K562 (cell line): Measurements from ENCODE around the gene FXYD4. TPM values are rescaled to one million over a fixed set of nuclear protein-coding genes. Genes with fewer than 3 reads are reported as not detected.
A peak's percentile ranks its signal among the peaks of the same experiment; 100 is the strongest.

Experiments
- BCL6 ChIP-seq: fragments of 250-450 bp; sonication (Bioruptor Pico); IDR thresholded peaks from 2 replicates; pipeline ENCODE4 v1.4.0; 2020
- CEBPZ ChIP-seq: fragments of 150-350 bp; IDR thresholded peaks from 2 replicates; pipeline ENCODE4 v1.6.1; 2014; ENCODE audit warnings: low read depth, mild to moderate bottlenecking, low read length, borderline replicate concordance
- DPF2 ChIP-seq: fragments of 450-650 bp; IDR thresholded peaks from 2 replicates; pipeline ENCODE4 v1.6.1; 2016
- HSF4 ChIP-seq: fragments of 250-450 bp; sonication (Bioruptor Pico); IDR thresholded peaks from 2 replicates; pipeline ENCODE4 v2.1.2; 2022; ENCODE audit warnings: mild to moderate bottlenecking, moderate library complexity, borderline replicate concordance
- MYC ChIP-seq, 2 experiments: fragments of 250-450 bp in 1 of 2; sonication (Bioruptor Pico) in 1 of 2; IDR thresholded peaks; 2 replicates each; pipeline versions ENCODE4 v1.5.1 to v1.6.1; 2012 to 2021; ENCODE audit warnings: low read depth in 2 of 2, borderline replicate concordance in 1 of 2, improper control_type of control experiment in 1 of 2, low read length in 1 of 2, mild to moderate bottlenecking in 1 of 2, moderate library complexity in 1 of 2
- NCOA4 ChIP-seq: fragments of 450-650 bp; IDR thresholded peaks from 2 replicates; pipeline ENCODE4 v1.6.1; 2018; ENCODE audit warnings: mild to moderate bottlenecking; ENCODE audit not compliant: partially characterized antibody
- RBM15 ChIP-seq: fragments of 200-400 bp; formaldehyde crosslinking; IDR thresholded peaks from 2 replicates; pipeline ENCODE4 v1.6.1; 2018; ENCODE audit warnings: mild to moderate bottlenecking, low read length, moderate library complexity; ENCODE audit not compliant: insufficient read depth
- SIN3B ChIP-seq: fragments of 450-650 bp; IDR thresholded peaks from 2 replicates; pipeline ENCODE4 v1.6.1; 2017; ENCODE audit warnings: low read depth, mild to moderate bottlenecking, moderate library complexity
- SP1 ChIP-seq: sonication (generic); formaldehyde crosslinking; IDR thresholded peaks from 2 replicates; pipeline ENCODE4 v1.8.1; 2022; ENCODE audit warnings: mild to moderate bottlenecking, missing genetic modification reagents
- SRF ChIP-seq, 2 experiments: fragments of 250-450, 450-650 bp in 1 of 2; sonication (Bioruptor Pico) in 1 of 2; sonication (generic) in 1 of 2; formaldehyde crosslinking; IDR thresholded peaks; 2 replicates each; pipeline versions ENCODE4 v1.5.0 to v1.5.1; 2020 to 2022; ENCODE audit warnings: mild to moderate bottlenecking in 1 of 2, missing genetic modification reagents in 1 of 2
- TAF9B ChIP-seq: fragments of 450-650 bp; IDR thresholded peaks from 2 replicates; pipeline ENCODE4 v1.6.1; 2018; ENCODE audit warnings: mild to moderate bottlenecking; ENCODE audit not compliant: partially characterized antibody
- TCF7L2 ChIP-seq: fragments of 150-350 bp; IDR thresholded peaks from 2 replicates; pipeline ENCODE4 v1.6.1; 2016; ENCODE audit warnings: low read depth, mild to moderate bottlenecking, low read length, moderate library complexity
- TSHZ1 ChIP-seq: fragments of 250-450 bp; sonication (Bioruptor Pico); IDR thresholded peaks from 2 replicates; pipeline ENCODE4 v1.4.0; 2020; ENCODE audit warnings: mild to moderate bottlenecking, moderate library complexity
- XRCC3 ChIP-seq: fragments of 450-650 bp; IDR thresholded peaks from 2 replicates; pipeline ENCODE4 v1.6.1; 2017; ENCODE audit warnings: mild to moderate bottlenecking, moderate library complexity
- ZBTB11 ChIP-seq, 3 experiments: fragments of 200-800 bp in 1 of 3; fragments of 250-450 bp in 1 of 3; fragments of 450-650 bp in 1 of 3; sonication (Bioruptor Pico) in 1 of 3; sonication (Bioruptor generic) in 1 of 3; formaldehyde crosslinking in 1 of 3; IDR thresholded peaks; 2 replicates each; pipeline versions ENCODE4 v1.6.1 to v1.8.0; 2016 to 2022; ENCODE audit warnings: mild to moderate bottlenecking in 2 of 3, missing genetic modification characterization in 2 of 3, missing compliant biosample characterization in 1 of 3, moderate library complexity in 1 of 3
- ZNF586 ChIP-seq: fragments of 450-650 bp; formaldehyde crosslinking; conservative IDR thresholded peaks from 2 replicates; pipeline ENCODE4 v1.4.0; 2020; ENCODE audit warnings: mild to moderate bottlenecking, moderate library complexity
- polyA plus RNA-seq, 8 experiments: library from polyadenylated mRNA; depleted of rRNA in 4 of 8; stranded (reverse) in 5 of 8; unstranded in 3 of 8; fragments of >200 nt; fragmentation: Nextera tagmentation in 2 of 8; fragmentation: Illumina TruSeq in 1 of 8; extraction: Ambion mirVana in 2 of 8; extraction: Trizol in 1 of 8; gene quantifications; 2 replicates each; pipeline versions ENCODE4 v1.2.1 to v1.2.3, GENCODE V29; 2011 to 2014; ENCODE audit warnings: inconsistent platforms in 1 of 8, missing spikeins in 1 of 8
- total RNA-seq, 7 experiments: library from RNA; depleted of rRNA in 6 of 7; stranded (reverse); fragments of >200 nt in 6 of 7; fragmentation: Illumina TruSeq in 2 of 7; extraction: Trizol in 2 of 7; gene quantifications; 2 replicates each; pipeline versions ENCODE4 v1.2.1 to v1.2.3, GENCODE V29; 2011 to 2021; ENCODE audit warnings: low replicate concordance in 1 of 7

The FXYD4 gene
- total and polyA plus RNA-seq, 9 of the 15 experiments (the other 6 are each of a cell fraction or from before 2014, with no cell fraction given), result not detected

- TF ChIP-seq HSF4, result 0 out of 2 replicates have a peak, but pooled peaks have one; percentile 27
- no peak for TF ChIP-seq BCL6 (CRISPR knock-in tag)
- TF ChIP-seq MYC (IDR thresholded peaks at IDR 0.05; ENCODE audit: low read depth, low read length), result peak; percentile 97
- peak; percentile 75; the same call in 1 of the 2 replicates for TF ChIP-seq MYC (CRISPR knock-in tag; IDR thresholded peaks at IDR 0.05; ENCODE audit: borderline replicate concordance, low read depth)
- TF ChIP-seq SP1 (CRISPR knock-in tag), result peak; percentile 81
- no peak for TF ChIP-seq NCOA4
- no peak for TF ChIP-seq TCF7L2
- no peak for TF ChIP-seq SIN3B
- TF ChIP-seq SRF (CRISPR knock-in tag; IDR thresholded peaks at IDR 0.05), result peak in 1 of 2 experiments; percentile 89; a peak in 2 of 4 replicates
- no peak for TF ChIP-seq CEBPZ
- no peak for TF ChIP-seq XRCC3
- TF ChIP-seq TAF9B, result no peak
- peak; percentile 85 for TF ChIP-seq DPF2
- TF ChIP-seq TSHZ1, result no peak
- no peak for TF ChIP-seq RBM15
- TF ChIP-seq ZNF586, result no peak; the same call in 1 of the 2 replicates
- TF ChIP-seq ZBTB11 (CRISPR knock-in tag; IDR thresholded peaks at IDR 0.05), result no peak; a peak in 1 of 6 replicates
Observed at GRCh38 chr10:43407576-43408330, 36.3 kb downstream of the FXYD4 start (continued).
